NB4 (cell line): Measurements from ENCODE around the gene MESD.

Experiments
- MYC ChIP-seq: IDR thresholded peaks from 2 replicates; pipeline ENCODE4 v1.6.1; 2011; ENCODE audit warnings: low read depth, low read length
- POLR2A ChIP-seq: IDR thresholded peaks from 2 replicates; pipeline ENCODE4 v1.6.1; 2011; ENCODE audit warnings: mild to moderate bottlenecking; ENCODE audit not compliant: insufficient read length; ENCODE audit errors: extremely low read depth
- TF ChIP-seq, protein P1 (sequence below): IDR thresholded peaks from 2 replicates; pipeline ENCODE4 v1.6.1; 2011; ENCODE audit warnings: low read depth, low read length
- TF ChIP-seq, protein P2 (sequence below): IDR thresholded peaks from one replicate; pipeline ENCODE4 v1.5.1; 2012; ENCODE audit warnings: low read depth, low read length

DNA sequence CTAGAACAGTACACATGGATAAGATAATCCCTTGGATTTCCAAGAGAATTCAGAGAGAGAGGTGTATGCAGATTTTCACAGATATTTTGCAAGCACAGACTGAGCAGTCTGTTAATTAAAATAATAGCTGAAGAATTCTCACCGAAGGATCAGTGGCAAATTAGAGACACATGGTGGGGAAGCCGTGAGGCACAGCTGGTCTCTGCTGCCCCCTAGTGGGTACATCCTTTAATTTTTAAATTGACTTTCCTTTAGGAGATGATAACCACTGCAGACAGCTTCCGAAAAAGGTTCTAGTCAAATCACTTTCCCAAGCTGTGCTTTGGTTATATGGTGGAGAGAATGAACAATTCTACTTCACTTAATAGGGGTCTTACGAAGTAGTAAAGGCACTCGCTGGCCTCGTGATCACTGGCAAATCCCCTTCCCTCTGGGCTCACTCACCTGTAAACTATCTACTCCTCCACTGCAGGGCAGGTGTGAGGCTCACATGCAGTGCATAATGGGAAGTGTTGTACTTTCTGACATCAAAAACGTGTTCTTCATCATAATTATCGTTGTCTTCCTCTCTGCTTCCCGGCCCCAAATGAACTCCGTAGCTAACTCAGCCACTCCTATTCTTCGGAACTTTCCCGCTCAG, 19.5 kb downstream of the MESD start:
- no peak for TF ChIP-seq POLR2A
- TF ChIP-seq, protein P1, sequence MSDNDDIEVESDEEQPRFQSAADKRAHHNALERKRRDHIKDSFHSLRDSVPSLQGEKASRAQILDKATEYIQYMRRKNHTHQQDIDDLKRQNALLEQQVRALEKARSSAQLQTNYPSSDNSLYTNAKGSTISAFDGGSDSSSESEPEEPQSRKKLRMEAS, result peak; percentile 68
- TF ChIP-seq, protein P2, sequence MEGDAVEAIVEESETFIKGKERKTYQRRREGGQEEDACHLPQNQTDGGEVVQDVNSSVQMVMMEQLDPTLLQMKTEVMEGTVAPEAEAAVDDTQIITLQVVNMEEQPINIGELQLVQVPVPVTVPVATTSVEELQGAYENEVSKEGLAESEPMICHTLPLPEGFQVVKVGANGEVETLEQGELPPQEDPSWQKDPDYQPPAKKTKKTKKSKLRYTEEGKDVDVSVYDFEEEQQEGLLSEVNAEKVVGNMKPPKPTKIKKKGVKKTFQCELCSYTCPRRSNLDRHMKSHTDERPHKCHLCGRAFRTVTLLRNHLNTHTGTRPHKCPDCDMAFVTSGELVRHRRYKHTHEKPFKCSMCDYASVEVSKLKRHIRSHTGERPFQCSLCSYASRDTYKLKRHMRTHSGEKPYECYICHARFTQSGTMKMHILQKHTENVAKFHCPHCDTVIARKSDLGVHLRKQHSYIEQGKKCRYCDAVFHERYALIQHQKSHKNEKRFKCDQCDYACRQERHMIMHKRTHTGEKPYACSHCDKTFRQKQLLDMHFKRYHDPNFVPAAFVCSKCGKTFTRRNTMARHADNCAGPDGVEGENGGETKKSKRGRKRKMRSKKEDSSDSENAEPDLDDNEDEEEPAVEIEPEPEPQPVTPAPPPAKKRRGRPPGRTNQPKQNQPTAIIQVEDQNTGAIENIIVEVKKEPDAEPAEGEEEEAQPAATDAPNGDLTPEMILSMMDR, result peak; percentile 67
- peak; percentile 78 for TF ChIP-seq MYC
